ENCODE data around the gene SLC31A2.

GRCh38 chr9:113205432-113205831, 54.6 kb downstream of the SLC31A2 start:
- TF ChIP-seq ZNF121 (tag by site-specific recombination; IDR thresholded peaks at IDR 0.05) (no peak), ZNF146 (tag by site-specific recombination; IDR thresholded peaks at IDR 0.05) (no peak)

Data from HEK293 (cell line).